Effector CD4-positive, alpha-beta T cell (primary cell): ENCODE measurements around the gene BFSP2.

Experiments
- DNase-seq: peaks from one replicate; pipeline ENCODE4 v3.0.0-alpha.2; 2020

BFSP2 gene

GRCh38 chr3:133384331-133385027 is 15.4 kb upstream of the BFSP2 start:
- no peak for DNase-seq

DNA sequence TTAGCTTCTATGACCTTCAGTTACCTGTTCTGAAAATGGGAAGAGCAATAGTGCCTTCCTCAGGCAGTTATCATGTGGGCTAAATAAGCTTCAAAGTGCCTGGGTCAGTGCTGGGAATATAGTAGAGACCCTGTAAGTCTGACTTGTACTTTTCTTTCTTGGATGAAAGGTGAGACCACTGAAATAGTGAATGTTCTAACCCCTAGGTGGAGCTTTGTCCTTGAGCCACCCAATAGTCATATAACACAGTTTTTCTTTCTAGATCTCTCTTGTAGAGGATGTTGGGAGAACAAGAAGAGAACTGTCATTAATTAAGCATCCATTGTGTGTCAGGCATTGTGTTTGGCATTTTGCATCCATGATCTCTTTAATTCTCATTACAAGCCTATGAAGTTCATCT is 13.0 kb upstream of the BFSP2 start:
- no peak for DNase-seq

- no peak for DNase-seq
These were observed 12.5 kb upstream of the BFSP2 start for GRCh38 chr3:133387341-133387740.

- DNase-seq, result no peak
These were observed 11.0 kb upstream of the BFSP2 start for GRCh38 chr3:133388696-133389395.

- DNase-seq, result no peak
These were observed 9.1 kb upstream of the BFSP2 start for GRCh38 chr3:133390715-133391114.

DNA sequence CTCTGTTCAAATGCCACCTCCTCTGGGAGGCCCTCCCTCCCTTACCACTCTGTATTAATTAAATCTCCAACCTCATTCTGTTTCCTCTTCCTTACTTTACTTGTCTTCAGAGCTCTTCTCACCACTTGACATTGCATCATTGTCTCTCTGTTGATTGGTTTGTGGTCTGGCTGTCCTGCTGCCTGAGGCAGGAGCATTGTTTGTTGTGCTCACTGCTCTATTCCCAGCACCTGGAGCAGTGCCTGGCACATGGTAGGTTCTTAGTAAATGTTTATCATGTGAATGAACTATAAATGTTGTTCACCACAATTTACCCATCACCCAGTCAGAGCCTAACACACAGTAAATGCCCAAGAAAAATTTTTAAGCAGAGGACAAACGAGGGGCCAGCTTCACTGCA is 6.7 kb upstream of the BFSP2 start:
- DNase-seq, result no peak

GRCh38 chr3:133393691-133394474 is 6.0 kb upstream of the BFSP2 start:
- DNase-seq, result no peak

DNA sequence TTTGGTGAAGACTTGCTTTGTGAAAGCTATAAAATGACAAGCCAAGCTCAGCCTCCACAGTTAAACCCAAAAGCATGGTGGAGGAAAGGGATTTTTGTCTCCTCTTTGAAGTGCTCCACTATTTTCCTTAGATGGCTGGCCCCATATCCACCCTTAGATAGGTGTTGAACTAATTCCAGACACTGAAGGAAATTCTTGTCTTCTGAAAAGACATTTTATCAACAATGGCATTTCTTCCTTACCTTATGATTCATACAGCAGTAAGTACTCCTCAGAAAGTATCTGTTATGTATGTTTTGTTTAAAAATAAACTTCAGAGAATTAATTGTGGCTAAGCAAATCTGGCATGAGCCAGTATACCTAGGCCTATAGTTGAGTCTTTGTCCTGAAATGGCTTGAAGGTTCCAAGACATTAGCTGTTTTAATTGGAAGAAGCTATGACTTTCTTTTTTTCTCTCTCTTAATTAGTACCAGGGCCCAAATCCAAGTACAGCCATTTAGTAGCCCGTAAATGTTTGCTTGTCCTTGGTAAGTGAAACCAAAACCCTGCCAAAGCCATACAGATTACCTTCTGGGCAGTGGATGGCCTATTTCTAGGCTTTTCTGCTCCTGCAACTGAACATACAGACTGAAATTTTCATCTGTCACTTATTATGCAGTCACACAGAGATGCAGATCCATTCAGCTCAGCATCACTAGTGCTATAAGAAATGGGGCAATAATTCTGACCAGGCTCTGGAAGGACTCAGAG is 5.1 kb upstream of the BFSP2 start:
- no peak for DNase-seq

GRCh38 chr3:133396906-133397305 is 3.0 kb upstream of the BFSP2 start:
- DNase-seq, result no peak

- DNase-seq, result no peak
These were observed 1.7 kb downstream of the BFSP2 start for GRCh38 chr3:133401374-133402135.

- DNase-seq, result no peak
These were observed 5.1 kb downstream of the BFSP2 start for GRCh38 chr3:133404920-133405319.

DNA sequence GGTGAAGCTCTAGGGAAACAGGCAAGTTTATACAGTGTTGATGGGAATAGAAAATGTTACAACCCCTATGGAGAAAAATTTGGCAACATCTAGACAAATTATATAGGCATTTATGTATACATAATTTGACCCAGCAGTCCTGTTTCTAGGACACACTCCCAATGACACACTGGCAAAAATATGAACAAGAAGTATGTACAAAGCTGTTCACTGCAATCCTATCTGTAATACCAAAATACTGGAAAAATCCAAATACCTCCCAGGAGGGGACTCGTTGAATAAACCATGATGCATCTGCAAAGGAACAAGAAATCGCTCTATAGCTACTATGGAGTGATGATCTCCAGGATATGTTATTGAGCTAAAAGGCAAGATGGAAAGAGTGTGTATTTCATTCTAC is 8.5 kb downstream of the BFSP2 start:
- DNase-seq, result no peak

- no peak for DNase-seq
These were observed 9.1 kb downstream of the BFSP2 start for GRCh38 chr3:133408961-133409360.

GRCh38 chr3:133410191-133410892 is 10.5 kb downstream of the BFSP2 start:
- DNase-seq, result no peak

- no peak for DNase-seq
These were observed 12.6 kb downstream of the BFSP2 start for GRCh38 chr3:133412183-133413132.

DNA sequence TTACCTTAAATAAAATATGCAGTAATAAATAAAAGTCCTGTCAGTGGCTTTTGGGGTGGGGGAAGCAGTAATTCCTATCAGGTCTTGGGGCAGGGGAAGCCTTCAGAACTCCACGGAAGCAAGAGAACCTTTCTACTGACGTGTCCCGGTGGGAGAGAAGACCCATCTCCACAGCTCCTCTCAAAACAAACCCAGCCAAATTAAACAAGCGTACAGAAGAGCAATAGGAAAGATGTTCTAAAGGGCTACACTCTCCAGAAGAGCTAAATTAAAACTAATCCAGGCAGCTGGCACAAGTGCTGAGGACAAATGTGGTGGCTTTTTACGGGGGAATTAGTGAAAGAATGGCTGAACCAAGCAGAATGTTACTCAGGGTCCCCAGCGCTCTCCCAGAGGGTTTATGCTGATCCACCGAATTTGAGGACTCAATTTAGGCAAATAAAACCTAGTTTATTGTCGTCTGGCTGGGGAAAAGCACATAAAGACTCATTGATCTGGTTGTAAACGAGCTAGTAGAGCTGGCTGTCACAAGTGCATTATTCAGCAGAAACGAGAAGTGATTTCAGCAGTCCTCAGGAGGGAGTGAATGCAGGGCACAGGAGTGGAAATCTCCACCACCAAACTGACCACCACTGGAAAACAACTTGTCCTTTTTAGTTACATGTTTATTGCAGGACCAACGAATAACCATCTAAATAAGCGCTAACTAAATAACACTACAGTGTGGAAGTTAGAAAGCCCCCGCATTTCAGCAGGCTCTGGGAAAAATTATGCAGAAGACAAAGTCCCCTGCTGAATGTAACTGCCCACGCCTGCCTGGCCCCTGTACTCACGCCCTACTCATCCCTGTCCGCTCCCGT is 13.5 kb downstream of the BFSP2 start:
- DNase-seq, result no peak

DNA sequence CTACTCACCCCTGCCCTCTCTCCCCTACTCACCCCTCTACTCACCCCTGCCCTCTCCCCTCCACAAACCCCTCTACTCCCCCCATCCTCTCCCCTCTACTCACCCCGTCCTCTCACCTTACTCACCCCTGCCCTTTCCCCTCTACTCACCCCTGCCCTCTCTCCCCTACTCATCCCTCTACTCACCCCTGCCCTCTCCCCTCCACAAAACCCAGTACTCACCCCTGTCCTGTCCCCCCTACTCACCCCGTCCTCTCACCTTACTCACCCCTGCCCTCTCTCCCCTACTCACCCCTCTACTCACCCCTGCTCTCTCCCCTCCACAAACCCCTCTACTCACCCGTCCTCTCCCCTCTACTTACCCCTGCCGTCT is 14.2 kb downstream of the BFSP2 start:
- no peak for DNase-seq

GRCh38 chr3:133418361-133418760 is 18.5 kb downstream of the BFSP2 start:
- DNase-seq, result no peak

DNA sequence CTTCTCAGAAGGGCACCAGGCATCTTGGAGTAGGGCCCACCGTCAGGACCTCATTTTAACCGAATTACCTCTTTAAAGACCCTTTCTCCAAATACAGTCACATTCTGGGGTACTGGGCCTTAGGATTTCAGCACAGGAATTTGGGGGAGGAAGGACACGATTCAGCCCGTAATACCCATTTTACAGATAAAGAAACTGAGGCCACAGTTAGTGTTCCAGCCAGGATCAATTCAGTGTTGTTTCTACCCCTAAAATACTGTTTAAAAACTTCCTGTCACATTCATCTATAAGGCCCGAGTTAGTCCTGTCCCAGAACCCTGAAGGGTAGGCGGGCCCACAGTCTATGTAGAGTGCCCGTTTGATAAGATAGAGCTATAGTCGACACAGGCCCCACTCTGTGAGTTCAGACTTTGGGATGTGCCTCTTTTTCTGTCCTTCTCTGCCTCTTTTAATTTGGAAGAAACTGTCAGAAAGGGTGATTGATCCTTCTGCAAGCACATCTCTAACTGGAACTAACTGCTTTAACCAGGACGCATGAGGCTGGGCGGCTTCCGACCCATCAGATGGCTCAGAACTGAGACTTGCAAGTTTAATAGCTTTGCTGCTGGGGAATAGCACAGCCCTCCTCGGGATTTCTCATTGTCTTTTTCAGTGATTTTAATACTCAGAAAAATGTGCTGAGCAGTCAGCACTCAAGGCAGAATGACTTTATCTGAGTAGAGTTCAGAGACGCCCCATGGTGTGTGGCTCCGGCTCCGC is 19.5 kb downstream of the BFSP2 start:
- no peak for DNase-seq
